Measurements from ENCODE around the gene RAB40C.

GRCh38 chr16:672851-673250, 83.0 kb downstream of the RAB40C start:
- TF ChIP-seq CTCF (conservative IDR thresholded peaks at IDR 0.05; ENCODE audit: low read length) (no peak), EZH2phosphoT487 (IDR thresholded peaks at IDR 0.05; ENCODE audit: borderline replicate concordance) (no peak)

All from Loucy (cell line).